Stimulated activated CD8-positive, alpha-beta memory T cell treated with anti-CD3 and anti-CD28 coated beads, Interleukin-2, amount 100 ng/mL, for 1 hour (primary cell): ENCODE results near the gene GULP1.

Source experiments
- DNase-seq, 2 donors: peaks; one replicate each; pipeline ENCODE4 v3.0.0-alpha.2; 2020; ENCODE audit warnings: low read depth in 2 of 2

Gene GULP1

GRCh38 chr2:188471166-188471565 is 179.5 kb downstream of the GULP1 start:
- no peak for DNase-seq

DNA sequence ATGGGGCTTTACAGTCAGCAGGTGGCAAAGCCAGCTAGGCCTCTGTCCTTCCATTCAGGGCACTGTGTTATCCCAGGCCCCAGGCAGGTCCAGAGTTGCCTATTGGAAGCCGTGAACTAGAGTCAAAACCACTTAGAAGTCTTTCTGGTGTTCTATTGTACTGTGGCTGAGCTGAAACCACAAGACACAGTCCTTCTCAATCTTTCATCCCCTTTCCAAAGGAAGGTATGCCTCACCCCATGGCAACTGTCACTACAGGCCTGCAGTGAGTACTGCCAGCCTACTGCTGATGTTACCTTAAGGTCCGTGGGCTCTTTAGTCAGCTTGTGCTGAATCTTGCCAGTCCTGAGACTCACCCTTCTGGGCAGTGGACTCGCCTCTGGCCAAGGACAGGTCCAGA is 181.6 kb downstream of the GULP1 start:
- DNase-seq, result no peak

DNA sequence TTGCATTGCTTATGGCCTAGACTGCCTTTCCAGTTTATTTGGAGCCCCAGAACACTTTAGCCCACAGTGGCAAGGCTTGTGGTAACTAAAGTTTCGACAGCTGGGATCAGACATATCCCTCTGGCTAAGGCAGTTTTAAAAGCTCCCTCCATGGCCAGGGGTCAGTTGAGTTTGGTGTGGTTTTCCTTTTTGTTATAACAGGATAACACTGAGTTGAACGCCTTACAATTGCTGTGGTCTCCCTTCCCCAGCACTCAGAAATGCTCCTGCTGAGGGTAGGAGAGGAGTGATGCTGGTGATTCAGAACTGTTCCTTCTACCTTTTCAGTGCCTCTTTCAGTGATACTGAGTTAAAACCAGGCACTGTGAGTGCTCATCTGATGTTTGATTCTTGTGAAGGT is 182.6 kb downstream of the GULP1 start:
- no peak for DNase-seq

- DNase-seq, result no peak
These were observed 184.3 kb downstream of the GULP1 start for GRCh38 chr2:188475945-188476344.

DNA sequence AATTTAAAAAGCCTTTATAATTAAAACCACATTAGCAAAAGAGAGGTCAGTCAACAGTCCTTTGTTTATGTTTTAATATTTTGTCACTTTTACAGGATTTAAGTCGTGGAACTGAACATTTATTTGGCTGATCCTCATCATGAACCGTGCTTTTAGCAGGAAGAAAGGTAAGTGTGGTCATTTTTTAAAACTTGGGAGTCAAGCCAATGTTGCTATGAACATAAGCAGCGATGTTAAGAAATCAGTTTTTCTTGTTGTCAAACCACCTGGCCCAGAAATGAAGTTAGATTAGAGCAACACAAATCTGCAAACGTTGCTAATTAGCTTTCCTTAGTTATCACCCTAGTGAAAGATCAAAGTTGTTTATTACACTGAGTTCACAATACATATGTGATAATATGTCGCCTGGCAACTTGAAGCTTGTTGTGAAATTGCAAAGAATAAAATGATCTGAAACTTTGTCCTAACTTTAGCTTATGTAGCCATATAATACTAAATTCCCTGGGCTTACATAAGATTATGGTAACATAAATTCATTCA is 186.0 kb downstream of the GULP1 start:
- no peak for DNase-seq

GRCh38 chr2:188478724-188479123 is 187.1 kb downstream of the GULP1 start:
- no peak for DNase-seq

DNA sequence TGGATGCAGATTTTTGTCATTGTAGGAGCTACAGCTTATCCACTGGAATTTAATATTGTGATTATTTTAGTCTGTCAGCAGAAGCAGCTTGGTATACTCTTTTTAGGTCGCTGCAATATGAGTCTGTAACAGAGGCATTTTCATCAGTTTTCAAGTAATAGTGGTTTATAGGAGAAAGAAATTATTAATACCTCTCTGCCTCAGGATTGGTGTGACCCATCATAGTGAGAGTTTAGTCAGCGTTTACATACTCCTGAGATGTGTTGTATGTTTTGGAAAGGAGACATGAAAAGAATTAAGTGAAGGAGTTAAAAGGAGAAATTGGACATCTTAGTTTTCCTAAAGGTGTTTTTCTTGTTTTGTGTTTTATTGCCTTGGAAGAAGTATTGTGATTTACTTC is 189.8 kb downstream of the GULP1 start:
- no peak for DNase-seq

DNA sequence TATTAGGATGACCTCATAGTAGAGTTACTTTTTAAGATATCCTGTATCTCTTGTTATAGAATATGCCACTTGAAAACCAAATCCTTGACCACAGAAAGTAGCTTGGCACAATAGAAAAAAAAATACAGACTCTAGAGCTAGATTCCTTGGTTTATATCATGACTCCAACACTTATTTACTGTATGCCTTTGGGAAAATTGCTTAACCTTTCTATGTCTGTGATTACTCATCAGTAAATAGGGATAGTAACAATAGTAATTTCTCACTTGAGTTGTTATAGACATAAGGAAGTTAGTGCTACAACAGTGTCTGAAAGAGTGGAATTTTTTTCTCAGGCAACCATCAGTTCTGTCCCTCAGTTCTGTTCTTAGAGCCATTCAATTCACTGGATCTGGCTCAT is 193.8 kb downstream of the GULP1 start:
- DNase-seq, result no peak

- no peak for DNase-seq
These were observed 201.1 kb downstream of the GULP1 start for GRCh38 chr2:188492751-188493150.

GRCh38 chr2:188494906-188495305 is 203.2 kb downstream of the GULP1 start:
- DNase-seq, result no peak

- no peak for DNase-seq
These were observed 204.3 kb downstream of the GULP1 start for GRCh38 chr2:188495969-188496431.

- no peak for DNase-seq
These were observed 206.1 kb downstream of the GULP1 start for GRCh38 chr2:188497726-188498125.

DNA sequence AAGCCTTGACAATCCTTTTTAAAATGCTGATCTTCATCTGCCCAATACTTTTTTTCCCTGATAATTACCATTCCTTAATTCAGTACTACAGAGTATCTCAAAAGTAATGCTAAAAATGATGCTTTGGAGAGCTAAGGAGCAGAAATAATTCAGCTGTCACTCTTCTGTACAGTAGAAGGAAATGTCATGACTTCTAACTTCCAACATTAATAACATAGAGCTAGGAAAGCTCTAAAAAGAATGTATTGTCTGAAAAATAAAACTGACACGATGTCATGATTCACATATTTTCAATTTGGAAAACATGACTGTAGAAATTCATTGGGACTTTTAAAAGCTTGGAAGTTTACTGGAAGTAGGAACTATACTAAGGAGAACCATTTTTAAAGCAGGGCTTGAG is 212.3 kb downstream of the GULP1 start:
- DNase-seq, result no peak

DNA sequence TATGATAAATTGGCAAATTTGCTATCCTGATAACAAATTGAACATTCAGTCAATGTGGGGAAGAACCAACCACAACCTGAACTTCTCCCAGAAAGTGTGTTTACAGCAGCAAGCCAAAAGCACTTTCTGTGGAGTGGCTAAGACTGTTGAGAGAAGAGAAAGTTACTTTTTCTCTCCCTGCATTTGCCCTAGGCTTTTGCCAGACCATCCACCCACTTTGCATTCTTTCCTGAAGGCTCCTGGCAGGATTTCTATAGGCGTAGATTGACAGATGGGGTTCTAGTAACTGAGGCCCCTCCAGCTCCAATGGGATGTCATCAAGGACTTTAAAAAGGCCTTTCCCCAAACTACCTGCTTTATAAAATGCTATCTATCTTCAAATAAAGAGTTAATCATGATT is 215.2 kb downstream of the GULP1 start:
- DNase-seq, result no peak

DNA sequence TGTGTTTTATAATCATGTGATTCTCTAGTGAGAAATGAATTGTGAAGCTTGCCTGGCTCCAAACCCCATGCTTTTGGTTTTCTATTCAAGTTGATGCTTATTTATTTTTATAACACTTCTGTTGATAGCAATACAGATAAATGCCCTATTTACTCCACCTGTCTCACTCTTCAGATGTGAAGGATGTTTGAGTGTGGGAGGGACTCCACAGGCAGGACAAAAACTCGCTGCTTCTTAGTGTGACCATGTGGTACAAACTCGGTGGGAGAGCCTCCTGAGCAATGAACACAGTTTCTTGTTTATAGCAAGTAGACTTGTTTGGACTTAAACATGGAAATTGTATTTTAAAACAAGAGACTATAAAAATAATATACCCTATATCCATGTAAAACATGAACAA is 219.7 kb downstream of the GULP1 start:
- no peak for DNase-seq

GRCh38 chr2:188512456-188512855 is 220.8 kb downstream of the GULP1 start:
- DNase-seq, result no peak

GRCh38 chr2:188515918-188516317 is 224.2 kb downstream of the GULP1 start:
- no peak for DNase-seq

GRCh38 chr2:188517549-188518215 is 226.0 kb downstream of the GULP1 start:
- no peak for DNase-seq

GRCh38 chr2:188518381-188518780 is 226.7 kb downstream of the GULP1 start:
- DNase-seq, result no peak

DNA sequence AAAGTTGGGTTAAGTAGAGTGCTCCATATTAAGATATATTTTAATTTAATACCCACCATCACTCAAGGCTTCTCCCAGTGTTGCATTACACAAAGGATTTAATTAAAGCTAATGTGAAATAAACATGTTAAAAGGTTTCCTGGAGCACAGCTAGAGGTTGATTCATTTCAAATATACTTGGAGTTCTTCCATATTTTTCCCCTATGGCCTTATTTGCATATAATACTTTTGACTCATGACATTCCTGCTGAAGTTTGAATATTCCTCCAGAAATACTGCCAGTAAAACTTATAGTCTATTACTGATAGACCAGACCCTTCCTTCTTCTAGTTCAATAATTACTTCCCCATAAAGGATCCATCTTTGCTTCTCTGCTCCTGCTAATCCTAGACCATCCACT is 227.5 kb downstream of the GULP1 start:
- DNase-seq, result no peak

DNA sequence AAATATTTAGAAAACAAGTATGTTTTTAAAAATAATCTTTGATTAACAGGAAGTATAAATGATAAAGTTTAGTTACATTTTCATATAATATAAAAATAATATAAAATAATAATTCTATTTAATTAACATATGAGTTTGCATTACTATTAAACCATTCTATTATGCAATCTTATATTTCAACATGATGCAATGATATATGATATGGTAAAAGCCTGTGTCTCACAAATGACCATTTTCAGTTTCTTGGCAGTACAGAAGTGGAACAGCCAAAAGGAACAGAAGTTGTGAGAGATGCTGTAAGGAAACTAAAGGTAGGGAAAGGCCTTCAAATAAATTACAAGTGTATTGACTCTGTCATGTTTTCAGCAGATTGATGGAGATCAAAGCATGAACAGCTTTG is 230.8 kb downstream of the GULP1 start:
- DNase-seq, result no peak

- no peak for DNase-seq
These were observed 232.2 kb downstream of the GULP1 start for GRCh38 chr2:188523919-188524318.

- no peak for DNase-seq
These were observed 232.9 kb downstream of the GULP1 start for GRCh38 chr2:188524519-188525113.

- no peak for DNase-seq
These were observed 235.0 kb downstream of the GULP1 start for GRCh38 chr2:188526701-188527100.
